ENCODE results near the gene DOK4. TPM values are rescaled to one million over a fixed set of nuclear protein-coding genes. Genes with fewer than 3 reads are reported as not detected.

The DOK4 gene
- total and polyA plus RNA-seq, 2 donors (not counting 3 experiments of a cell fraction or from before 2014, with no cell fraction given), result 22.3 to 23.4 TPM

DNA sequence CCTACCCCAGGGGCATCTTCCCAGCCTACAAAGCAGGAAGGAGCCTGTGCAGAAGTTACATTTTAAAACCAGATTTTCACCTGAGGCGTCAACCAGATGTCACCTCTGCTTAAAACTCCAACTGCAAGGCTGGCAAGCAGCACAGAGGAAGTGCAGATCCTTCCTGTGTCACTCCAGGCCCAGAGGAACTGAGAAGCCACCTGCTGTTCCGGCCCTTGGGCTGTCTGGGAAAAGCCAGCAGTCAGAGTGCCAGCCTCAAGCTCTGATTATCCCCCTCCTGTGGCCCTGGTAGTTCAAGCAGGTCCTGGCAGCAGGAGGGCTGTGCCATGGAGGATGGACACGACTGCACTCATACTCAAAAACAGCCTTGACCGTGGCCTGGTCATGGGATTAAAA is 13.6 kb downstream of the DOK4 start:
- Histone ChIP-seq H3K9me1 (replicated peaks; ENCODE audit: control insufficient read depth, extremely low read depth, insufficient read depth, low read length) (no peaks in the 10 kb centered on the region), H3K27ac (ENCODE audit: insufficient read depth, low read depth, low read length) (no peak overlapping the region), H3K27me3 (ENCODE audit: control insufficient read depth in 2 of 2, insufficient read depth in 2 of 2, low read length in 2 of 2) (no peaks in the 10 kb centered on the region), H3K4me2 (ENCODE audit: insufficient read depth, low read length) (no peak overlapping the region), H3K9me3 (replicated peaks; ENCODE audit: control insufficient read depth, insufficient read depth, low read length) (no peaks in the 10 kb centered on the region), H3K79me2 (ENCODE audit: control insufficient read depth, insufficient read depth, low read length) (no peaks in the 10 kb centered on the region), H3K9ac (replicated peaks; ENCODE audit: extremely low read depth, insufficient read depth, low read length) (no peak overlapping the region), H4K20me1 (replicated peaks; ENCODE audit: control insufficient read depth, extremely low read depth, insufficient read depth, low read length) (no peaks in the 10 kb centered on the region), H3K4me3 (replicated peaks in 1 of 3; ENCODE audit: insufficient read depth in 1 of 3, low read depth in 1 of 3, low read length in 3 of 3) (no peak overlapping the region), H3K4me1 (ENCODE audit: control insufficient read depth, extremely low read depth, insufficient read depth, low read length) (peaks cover 17% of the 10 kb centered on the region), H3K36me3 (ENCODE audit: control insufficient read depth in 2 of 2, extremely low read depth in 1 of 2, insufficient read depth in 2 of 2, low read length in 2 of 2) (peaks cover 13 to 50% of the 10 kb centered on the region in 2 experiments), H2AFZ (ENCODE audit: low read depth, low read length) (no peak overlapping the region)
- intact Hi-C loops (cut with micrococcal nuclease), result loop anchor here (10.0 kb wide), 1 partner anchor 172 kb away; no protein-coding TSS in a partner anchor
- dilution Hi-C loops (cut with MboI; ENCODE audit: extremely low pct_ligation_motif_present, low sequenced_read_pairs), result no loop called here
- FAIRE-seq (no peak), DNase-seq (ENCODE audit: low read depth, low spot score) (no peak)
- no TSS peak for BruUV-seq (replicated peaks)
- CTCF ChIA-PET, result interaction anchor here (3.5 to 4.8 kb wide), 2 partner anchors 9 to 46 kb away, joined by 17 to 25 read pairs; partner anchors contain the start of gene POLR2C
- POLR2A ChIA-PET, result no interaction called here
- TF ChIP-seq, protein P1, sequence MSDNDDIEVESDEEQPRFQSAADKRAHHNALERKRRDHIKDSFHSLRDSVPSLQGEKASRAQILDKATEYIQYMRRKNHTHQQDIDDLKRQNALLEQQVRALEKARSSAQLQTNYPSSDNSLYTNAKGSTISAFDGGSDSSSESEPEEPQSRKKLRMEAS (IDR thresholded peaks at IDR 0.05; ENCODE audit: insufficient read depth, insufficient read length), result no peak
- TF ChIP-seq, protein P2, sequence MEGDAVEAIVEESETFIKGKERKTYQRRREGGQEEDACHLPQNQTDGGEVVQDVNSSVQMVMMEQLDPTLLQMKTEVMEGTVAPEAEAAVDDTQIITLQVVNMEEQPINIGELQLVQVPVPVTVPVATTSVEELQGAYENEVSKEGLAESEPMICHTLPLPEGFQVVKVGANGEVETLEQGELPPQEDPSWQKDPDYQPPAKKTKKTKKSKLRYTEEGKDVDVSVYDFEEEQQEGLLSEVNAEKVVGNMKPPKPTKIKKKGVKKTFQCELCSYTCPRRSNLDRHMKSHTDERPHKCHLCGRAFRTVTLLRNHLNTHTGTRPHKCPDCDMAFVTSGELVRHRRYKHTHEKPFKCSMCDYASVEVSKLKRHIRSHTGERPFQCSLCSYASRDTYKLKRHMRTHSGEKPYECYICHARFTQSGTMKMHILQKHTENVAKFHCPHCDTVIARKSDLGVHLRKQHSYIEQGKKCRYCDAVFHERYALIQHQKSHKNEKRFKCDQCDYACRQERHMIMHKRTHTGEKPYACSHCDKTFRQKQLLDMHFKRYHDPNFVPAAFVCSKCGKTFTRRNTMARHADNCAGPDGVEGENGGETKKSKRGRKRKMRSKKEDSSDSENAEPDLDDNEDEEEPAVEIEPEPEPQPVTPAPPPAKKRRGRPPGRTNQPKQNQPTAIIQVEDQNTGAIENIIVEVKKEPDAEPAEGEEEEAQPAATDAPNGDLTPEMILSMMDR (IDR thresholded peaks at IDR 0.05; ENCODE audit: extremely low read depth in 1 of 2, insufficient read depth in 1 of 2, low read depth in 1 of 2, low read length in 2 of 2), result no peak
- no peak for TF ChIP-seq POLR2A (IDR thresholded peaks at IDR 0.05; ENCODE audit: low read depth, low read length)
- TF ChIP-seq EZH2 (IDR thresholded peaks at IDR 0.05; ENCODE audit: borderline replicate concordance, low read depth, low read length, severe bottlenecking), result no peak
- no peak for TF ChIP-seq JUN (IDR thresholded peaks at IDR 0.05; ENCODE audit: borderline replicate concordance, insufficient read depth, insufficient read length, low read depth)
- no peak for TF ChIP-seq FOS (IDR thresholded peaks at IDR 0.05; ENCODE audit: borderline replicate concordance, insufficient read depth, low read length)
- TF ChIP-seq GATA2 (IDR thresholded peaks at IDR 0.05; ENCODE audit: insufficient read depth, insufficient read length, low read depth, low read length), result no peak
- no peak for TF ChIP-seq POLR2AphosphoS5 (IDR thresholded peaks at IDR 0.05; ENCODE audit: insufficient read depth, low read depth, low read length)
- no peak for TF ChIP-seq MYC (IDR thresholded peaks at IDR 0.05; ENCODE audit: low read depth, low read length)

Measured in endothelial cell of umbilical vein (primary cell).